K562 (cell line): ENCODE data around the gene NUP210. TPM values are rescaled to one million over a fixed set of nuclear protein-coding genes. Genes with fewer than 3 reads are reported as not detected.

Experiments used
- ATAC-seq: fragments of 200-7000 bp; cut with Tn5 transposase; 3 replicates; pipeline ENCODE4 v1.9.1; 2020; ENCODE audit warnings: moderate library complexity
- BruUV-seq: library from RNA; stranded (reverse); fragments of 400-500 nt; replicated peaks from 2 replicates; lab custom pipeline; 2021; lab: Mats Ljungman, UMichigan
- CTCF ChIA-PET: fragments of 300-600 bp; formaldehyde crosslinking; extraction: SDS; loops from one replicate; lab custom pipeline; 2021; ENCODE audit warnings: low intra/inter-chr PET ratio; lab: Yijun Ruan, JAX
- POLR2A ChIA-PET: fragments of 300-600, 350-650 bp; sonication (Branson Sonifier 250); formaldehyde crosslinking; extraction: SDS; loops from one replicate; lab custom pipeline; 2021; ENCODE audit warnings: antibody characterized with exemption, inconsistent platforms; lab: Yijun Ruan, JAX
- DNase-seq, 4 experiments: peaks; one replicate each; pipeline versions ENCODE4 v3.0.0 to v3.0.0-alpha.2; 2011 to 2018; ENCODE audit warnings: low spot score in 3 of 4, mixed read lengths in 3 of 4; ENCODE audit errors: extremely low read depth in 1 of 4
- FAIRE-seq: peaks from 2 replicates; lab custom pipeline; 2011; peaks lifted over from hg19 to GRCh38; lab: Jason Lieb, UNC
- H2AFZ ChIP-seq: 2 replicates; pipeline ENCODE4 v1.6.0; 2011; ENCODE audit warnings: low read depth, low read length, control low read depth, inconsistent platforms
- H3K27ac ChIP-seq: fragments of 200-600 bp; 3 replicates; pipeline ENCODE4 v1.8.0; 2011; ENCODE audit warnings: low read depth, mild to moderate bottlenecking, control low read depth, inconsistent platforms, low read length, moderate library complexity, mixed read lengths; ENCODE audit errors: extremely low read depth
- H3K27me3 ChIP-seq, 2 experiments: fragments of 300-600 bp in 1 of 2; 2 replicates in 1 of 2; 3 replicates in 1 of 2; pipeline versions ENCODE4 v1.6.0 to v1.8.0; 2011; ENCODE audit warnings: inconsistent platforms in 2 of 2, low read length in 2 of 2, mild to moderate bottlenecking in 1 of 2, mixed read lengths in 1 of 2, moderate library complexity in 1 of 2; ENCODE audit not compliant: control insufficient read depth in 2 of 2, insufficient read depth in 2 of 2
- H3K36me3 ChIP-seq: fragments of 300-600 bp; 3 replicates; pipeline ENCODE4 v1.8.0; 2011; ENCODE audit warnings: mild to moderate bottlenecking, low read length, inconsistent platforms; ENCODE audit not compliant: control insufficient read depth, insufficient read depth
- H3K4me1 ChIP-seq, 2 experiments: fragments of 200-600 bp in 1 of 2; replicated peaks in 1 of 2; 2 replicates in 1 of 2; 3 replicates in 1 of 2; pipeline versions ENCODE4 v1.5.1 to v1.8.0; 2011; ENCODE audit warnings: inconsistent platforms in 2 of 2, low read length in 2 of 2, mild to moderate bottlenecking in 1 of 2, mixed read lengths in 1 of 2, moderate library complexity in 1 of 2; ENCODE audit not compliant: control insufficient read depth in 2 of 2, insufficient read depth in 2 of 2
- H3K4me2 ChIP-seq: 2 replicates; pipeline ENCODE4 v1.6.1; 2011; ENCODE audit warnings: low read length, control low read depth, inconsistent platforms, mixed read lengths; ENCODE audit not compliant: insufficient read depth
- H3K4me3 ChIP-seq: fragments of 200-600 bp; sonication (generic), shearing (Covaris generic); 2 replicates; pipeline ENCODE4 v1.5.1; 2016; ENCODE audit warnings: control low read depth, inconsistent platforms
- H3K79me2 ChIP-seq: fragments of 200-600 bp; 3 replicates; pipeline ENCODE4 v1.8.0; 2011; ENCODE audit warnings: low read length, inconsistent platforms; ENCODE audit not compliant: control insufficient read depth, insufficient read depth
- H3K9ac ChIP-seq, 2 experiments: 2 replicates each; pipeline versions ENCODE4 v1.6.0 to v1.6.1; 2011; ENCODE audit warnings: low read depth in 2 of 2, low read length in 2 of 2, control low read depth in 1 of 2, inconsistent platforms in 1 of 2, mild to moderate bottlenecking in 1 of 2, mixed read lengths in 1 of 2; ENCODE audit not compliant: insufficient read depth in 1 of 2
- H3K9me1 ChIP-seq: one replicate; pipeline ENCODE4 v1.6.0; 2011; ENCODE audit warnings: inconsistent platforms, mild to moderate bottlenecking, low read length, moderate library complexity; ENCODE audit not compliant: control insufficient read depth, insufficient read depth
- H3K9me3 ChIP-seq: replicated peaks from 2 replicates; pipeline ENCODE4 v1.5.1; 2011; ENCODE audit warnings: low read depth, low read length, inconsistent platforms; ENCODE audit not compliant: control insufficient read depth, insufficient read depth
- H4K20me1 ChIP-seq: replicated peaks from 2 replicates; pipeline ENCODE4 v1.6.1; 2011; ENCODE audit warnings: low read length, inconsistent platforms, mixed read lengths; ENCODE audit not compliant: control insufficient read depth, insufficient read depth
- ARID3B ChIP-seq: fragments of 250-450 bp; sonication (Bioruptor Pico); IDR thresholded peaks from 2 replicates; pipeline ENCODE4 v1.4.0; 2020; ENCODE audit warnings: borderline replicate concordance
- HNRNPK ChIP-seq: fragments of 200-400 bp; formaldehyde crosslinking; IDR thresholded peaks from one replicate; pipeline ENCODE4 v1.6.1; 2018; ENCODE audit warnings: mild to moderate bottlenecking, low read depth, low read length; ENCODE audit not compliant: poor library complexity, severe bottlenecking
- MGA ChIP-seq: fragments of 450-650 bp; IDR thresholded peaks from 2 replicates; pipeline ENCODE4 v1.6.1; 2016; ENCODE audit warnings: mild to moderate bottlenecking, moderate library complexity
- MXI1 ChIP-seq: IDR thresholded peaks from 2 replicates; pipeline ENCODE4 v1.6.1; 2011; ENCODE audit warnings: low read depth, mild to moderate bottlenecking, improper control_type of control experiment, low read length
- NFE2 ChIP-seq: IDR thresholded peaks from 2 replicates; pipeline ENCODE4 v1.6.1; 2014; ENCODE audit warnings: antibody characterized with exemption, low read depth
- SMARCA4 ChIP-seq: fragments of 450-650 bp; IDR thresholded peaks from 2 replicates; pipeline ENCODE4 v1.6.1; 2016
- TCF3 ChIP-seq: sonication (generic); formaldehyde crosslinking; IDR thresholded peaks from 2 replicates; pipeline ENCODE4 v1.4.0; 2020; ENCODE audit warnings: mild to moderate bottlenecking, missing genetic modification reagents
- TCF7 ChIP-seq: sonication (generic); IDR thresholded peaks from 2 replicates; pipeline ENCODE4 v1.6.1; 2016; ENCODE audit warnings: antibody characterized with exemption, borderline replicate concordance
- XRCC5 ChIP-seq: fragments of 200-400 bp; formaldehyde crosslinking; IDR thresholded peaks from 2 replicates; pipeline ENCODE4 v1.6.1; 2017; ENCODE audit warnings: low read depth, mild to moderate bottlenecking, low read length
- ZC3H8 ChIP-seq: fragments of 450-650 bp; IDR thresholded peaks from 2 replicates; pipeline ENCODE4 v1.6.1; 2017
- ZNF696 ChIP-seq: fragments of 250-450 bp; sonication (Bioruptor Pico); conservative IDR thresholded peaks from 2 replicates; pipeline ENCODE4 v1.4.0; 2020; ENCODE audit warnings: mild to moderate bottlenecking, moderate library complexity
- WGBS: fragments of 100-300 bp; shearing (Covaris generic); methylation state at CpG from one replicate; pipeline ENCODE4 v1.1.6; 2016; ENCODE audit warnings: low coverage, mixed read lengths; ENCODE audit not compliant: insufficient coverage; ENCODE audit errors: missing lambda C conversion rate; 5-methylcytosine and 5-hydroxymethylcytosine counted together
- in situ Hi-C: fragments of 300-500 bp; cut with MboI; formaldehyde crosslinking; loops from 4 replicates; pipeline ENCODE4 v1.15.0; 2018; ENCODE audit warnings: inconsistent platforms, mixed read lengths
- intact Hi-C: fragments of 100-400 bp; cut with micrococcal nuclease; formaldehyde crosslinking; loops from 2 replicates; pipeline ENCODE4 v1.14.2; 2022
- polyA plus RNA-seq, 8 experiments: library from polyadenylated mRNA; depleted of rRNA in 4 of 8; stranded (reverse) in 5 of 8; unstranded in 3 of 8; fragments of >200 nt; fragmentation: Nextera tagmentation in 2 of 8; fragmentation: Illumina TruSeq in 1 of 8; extraction: Ambion mirVana in 2 of 8; extraction: Trizol in 1 of 8; gene quantifications; 2 replicates each; pipeline versions ENCODE4 v1.2.1 to v1.2.3, GENCODE V29; 2011 to 2014; ENCODE audit warnings: inconsistent platforms in 1 of 8, missing spikeins in 1 of 8
- total RNA-seq, 7 experiments: library from RNA; depleted of rRNA in 6 of 7; stranded (reverse); fragments of >200 nt in 6 of 7; fragmentation: Illumina TruSeq in 2 of 7; extraction: Trizol in 2 of 7; gene quantifications; 2 replicates each; pipeline versions ENCODE4 v1.2.1 to v1.2.3, GENCODE V29; 2011 to 2021; ENCODE audit warnings: low replicate concordance in 1 of 7

The NUP210 gene
- total and polyA plus RNA-seq, 9 of the 15 experiments (the other 6 are each of a cell fraction or from before 2014, with no cell fraction given) = 1.2 to 138 (median 44.0) TPM

GRCh38 chr3:13378155-13378554, 42.0 kb downstream of the NUP210 start:
- intact Hi-C loops = no loop called here
- H3K4me2 ChIP-seq = no peak overlapping the region
- ChIA-PET POLR2A (interaction anchor here (0.6 to 2.9 kb wide), 2 partner anchors 12 to 45 kb away, joined by 3 to 13 read pairs; no protein-coding TSS in a partner anchor), CTCF (no interaction called here)
- peaks cover 6% of the 10 kb centered on the region; the same call in 1 of the 2 replicates for H4K20me1 ChIP-seq
- no peaks in the 10 kb centered on the region for H3K4me1 ChIP-seq
- H3K27me3 ChIP-seq = no peaks in the 10 kb centered on the region
- no peak for ATAC-seq
- BruUV-seq = no TSS peak
- no peaks in the 10 kb centered on the region for H3K9me1 ChIP-seq
- no peaks in the 10 kb centered on the region for H3K9me3 ChIP-seq
- in situ Hi-C loops = no loop called here
- no peaks in the 10 kb centered on the region for H3K79me2 ChIP-seq
- H3K36me3 ChIP-seq = peaks cover 97% of the 10 kb centered on the region
- WGBS = 94% methylated on average over 5 of the region's 5 CpGs
- H3K4me3 ChIP-seq = no peak overlapping the region
- no peak for FAIRE-seq
- no peak for DNase-seq
- H3K27ac ChIP-seq = no peak overlapping the region
- H2AFZ ChIP-seq = no peak overlapping the region
- no peak overlapping the region for H3K9ac ChIP-seq
- no peak for TF ChIP-seq SMARCA4
- no peak for TF ChIP-seq NFE2
- no peak for TF ChIP-seq MXI1
- no peak for TF ChIP-seq ARID3B (CRISPR knock-in tag)
- TF ChIP-seq TCF3 (CRISPR knock-in tag) = no peak
- TF ChIP-seq HNRNPK = no peak
- no peak for TF ChIP-seq XRCC5
- no peak for TF ChIP-seq MGA
- TF ChIP-seq TCF7 = no peak
- TF ChIP-seq ZNF696 (CRISPR knock-in tag) = no peak
- TF ChIP-seq ZC3H8 = no peak
